Right forelimb (tissue), 1 donor: Measurements from ENCODE around the gene ATP8B3.
"Not testable (repeated sequence)": the region's sequence is repeated elsewhere in the genome, so short reads cannot be mapped to it uniquely, and the experiment has no call there.

Source experiments
- DNase-seq: peaks from one replicate; pipeline ENCODE4 v3.0.0-alpha.2; 2018

ATP8B3 gene

GRCh38 chr19:1816530-1817298 is 4.6 kb upstream of the ATP8B3 start:
- no peak for DNase-seq

DNA sequence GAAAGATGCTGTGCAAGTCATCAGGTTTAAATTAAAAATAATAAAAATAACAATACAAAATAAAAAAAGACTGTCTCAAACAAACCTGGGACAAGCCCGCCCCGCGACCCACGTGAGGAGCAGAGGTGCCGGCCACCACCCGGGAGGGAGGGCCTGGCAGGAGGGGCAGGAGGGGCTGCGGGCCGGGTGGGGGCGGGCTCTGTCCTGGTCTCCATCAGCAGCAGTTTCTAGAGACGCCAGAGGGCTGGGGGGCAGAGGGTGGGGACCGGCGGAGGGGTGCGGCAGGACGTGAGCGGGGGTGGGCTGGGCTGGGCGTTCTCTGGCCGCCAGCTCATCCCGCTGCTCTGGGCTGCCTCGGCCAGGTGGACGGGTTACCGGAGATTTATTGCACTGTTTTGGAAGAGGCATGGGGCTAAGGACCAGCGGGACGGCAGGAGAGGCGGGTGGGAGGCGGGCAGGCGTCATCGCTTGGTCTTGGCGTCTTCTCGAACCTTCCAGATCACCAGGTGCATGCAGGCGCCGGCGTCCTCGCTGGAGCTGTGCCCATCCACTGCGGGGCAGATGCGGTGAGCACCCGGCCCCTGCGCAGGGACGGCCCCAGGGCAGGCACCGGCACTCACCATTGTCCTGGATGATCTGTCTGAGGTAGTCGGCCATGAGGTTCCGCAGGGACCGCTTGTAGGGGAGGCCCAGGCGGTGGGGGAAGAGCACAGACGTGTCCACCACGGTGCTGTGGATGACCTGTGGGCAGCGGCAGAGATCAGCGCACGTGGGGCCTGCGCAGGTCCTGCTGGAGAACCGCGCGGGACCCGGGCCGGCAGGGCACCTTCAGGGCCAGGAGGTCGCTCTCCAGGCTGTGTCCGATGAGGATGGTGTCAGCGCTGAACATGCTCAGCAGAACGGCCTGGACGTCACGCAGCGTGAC is 3.8 kb upstream of the ATP8B3 start:
- DNase-seq, result no peak

GRCh38 chr19:1814833-1815604 is 2.9 kb upstream of the ATP8B3 start:
- no peak for DNase-seq

GRCh38 chr19:1814391-1814790 is 2.3 kb upstream of the ATP8B3 start:
- DNase-seq, result no peak

- DNase-seq, result no peak
These were observed 1.4 kb upstream of the ATP8B3 start for GRCh38 chr19:1813192-1814182.

DNA sequence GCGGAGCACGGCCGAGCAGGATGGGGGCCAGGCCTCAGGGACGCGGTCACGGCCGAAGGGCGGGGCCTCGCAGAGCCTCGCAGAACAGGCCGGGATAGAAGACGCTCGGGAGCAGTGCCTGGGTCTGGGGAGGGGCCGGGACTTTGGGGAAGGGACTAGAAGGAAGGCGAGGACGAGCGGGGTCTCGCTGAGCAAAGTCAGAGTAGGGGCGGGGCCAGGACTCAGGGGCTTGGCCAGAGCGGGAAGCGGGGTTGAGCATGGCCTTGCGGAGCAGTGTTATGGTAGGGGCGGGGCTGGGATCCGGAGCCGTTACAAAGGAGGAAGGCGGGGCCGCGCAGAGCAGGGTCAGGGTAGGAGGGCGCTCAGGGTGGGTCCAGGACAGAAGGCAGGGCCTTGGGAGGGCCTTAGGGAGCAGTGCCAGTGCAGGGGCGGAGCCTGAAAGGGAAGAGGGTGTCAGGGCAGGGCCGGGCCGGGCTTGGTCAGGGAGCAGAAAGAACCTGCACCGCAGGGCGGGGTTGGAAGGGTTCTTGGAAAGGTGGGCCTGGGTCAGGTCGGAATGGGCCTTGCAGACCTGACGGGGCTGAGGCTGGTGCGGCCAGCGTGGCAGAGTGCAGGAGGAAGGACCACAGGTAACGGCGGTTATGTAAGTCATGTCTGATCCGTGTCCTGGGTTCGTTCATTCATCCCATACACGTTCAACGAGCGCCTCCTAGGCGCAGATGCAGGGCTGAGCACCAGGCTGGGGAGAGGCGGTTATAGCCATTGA is 533 bp upstream of the ATP8B3 start:
- peak; percentile 88 for DNase-seq

- no peak for DNase-seq
These were observed 593 bp downstream of the ATP8B3 start for GRCh38 chr19:1811472-1811894.

GRCh38 chr19:1810439-1811160 is 1.5 kb downstream of the ATP8B3 start:
- no peak for DNase-seq

- DNase-seq, result peak; percentile 39
These were observed 2.4 kb downstream of the ATP8B3 start for GRCh38 chr19:1809678-1810077.

DNA sequence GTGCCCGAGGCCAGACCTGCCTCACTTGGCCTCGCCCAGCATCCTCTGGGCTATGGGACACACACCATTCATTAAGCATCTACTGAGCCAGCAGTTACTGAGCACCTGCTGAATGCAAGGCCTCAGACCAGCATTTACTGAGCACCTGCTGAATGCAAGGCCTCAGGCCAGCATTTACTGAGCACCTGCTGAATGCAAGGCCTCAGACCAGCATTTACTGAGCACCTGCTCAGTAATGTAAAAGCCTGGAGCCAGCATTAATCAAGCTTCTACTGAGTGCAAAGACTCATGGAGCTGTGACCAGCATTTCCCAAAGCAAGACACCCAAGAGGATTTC is 3.7 kb downstream of the ATP8B3 start:
- no peak for DNase-seq

GRCh38 chr19:1807695-1808394 is 4.2 kb downstream of the ATP8B3 start:
- no peak for DNase-seq

DNA sequence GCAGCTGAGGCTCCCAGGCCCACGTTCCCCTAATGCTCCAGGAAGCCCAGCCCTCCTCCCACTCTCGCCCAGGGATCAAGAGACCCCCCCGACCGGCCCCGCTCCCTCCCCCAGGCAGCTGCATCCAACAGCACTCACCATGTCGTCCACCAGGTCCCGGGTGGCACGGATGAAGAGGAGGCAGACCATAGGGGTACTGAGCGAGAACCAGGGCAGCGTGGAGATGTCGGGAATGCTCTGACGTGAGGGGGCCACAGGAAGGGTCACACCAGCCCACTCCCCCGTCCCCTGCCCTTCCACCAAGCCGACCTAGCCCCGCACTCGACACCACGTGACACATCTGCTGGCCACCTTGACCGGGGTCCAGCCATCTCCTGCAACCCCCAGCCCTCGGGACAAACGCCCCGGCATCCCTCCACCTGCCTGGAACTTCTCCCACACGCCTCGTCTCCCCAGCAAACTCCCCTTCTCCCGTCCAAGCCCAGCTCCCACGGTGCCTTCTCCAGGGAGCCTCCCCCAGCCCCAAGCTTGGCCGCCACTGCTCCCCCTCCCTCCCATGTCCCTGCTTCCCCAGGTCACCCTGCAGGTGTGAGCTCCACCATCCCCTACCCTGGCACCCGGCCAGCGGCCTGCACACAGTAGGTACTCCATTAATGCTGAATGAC is 4.9 kb downstream of the ATP8B3 start:
- DNase-seq, result no peak

DNA sequence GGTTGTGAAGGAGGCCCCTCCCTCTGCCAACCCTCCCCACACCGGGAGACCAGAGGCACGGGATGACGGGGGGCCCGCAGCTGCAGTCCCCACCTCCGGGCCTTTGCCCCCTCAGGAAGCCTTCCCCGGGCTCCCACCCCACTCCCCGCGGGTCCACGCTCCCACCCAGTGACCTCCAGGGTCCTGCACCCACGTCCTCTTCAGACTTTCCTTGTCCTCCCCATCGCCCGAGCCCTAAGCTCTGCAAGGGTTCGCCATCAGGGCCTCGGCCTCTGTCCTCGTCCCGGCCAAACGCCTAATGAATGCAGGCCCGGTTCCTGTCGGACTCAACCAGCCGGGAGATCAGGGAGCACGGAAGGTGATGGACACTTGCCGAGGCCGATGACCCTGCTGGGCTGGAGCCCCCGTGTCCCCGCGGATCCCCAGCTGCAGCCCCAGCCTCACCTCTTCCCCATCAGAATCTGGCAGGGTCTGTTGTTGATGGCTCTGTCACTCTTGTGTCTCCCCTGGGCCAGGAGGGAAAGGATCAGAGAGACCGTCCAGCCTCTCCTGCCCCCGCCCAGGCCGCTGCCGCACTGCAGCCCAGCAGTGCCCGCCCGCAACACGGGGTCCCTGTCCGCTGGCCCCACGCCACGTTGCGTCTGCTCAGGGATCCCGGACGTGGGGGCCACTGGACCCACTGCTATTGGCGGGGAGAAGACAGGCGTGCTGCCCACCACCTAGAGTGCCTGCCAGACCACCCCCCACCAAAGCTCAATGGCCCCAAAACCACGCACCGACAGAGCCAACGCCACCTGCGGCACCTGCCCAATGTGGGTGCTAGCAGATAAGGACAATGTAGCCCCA is 5.7 kb downstream of the ATP8B3 start:
- DNase-seq, result no peak

- no peak for DNase-seq
These were observed 6.5 kb downstream of the ATP8B3 start for GRCh38 chr19:1805401-1806183.

- no peak for DNase-seq
These were observed 7.2 kb downstream of the ATP8B3 start for GRCh38 chr19:1804858-1805257.

GRCh38 chr19:1799695-1800342 is 12.3 kb downstream of the ATP8B3 start:
- DNase-seq, result no peak

- not testable (repeated sequence) for DNase-seq
These were observed 14.8 kb downstream of the ATP8B3 start for GRCh38 chr19:1797313-1797712.
